Neural crest cell (in vitro differentiated cells): ENCODE measurements around the gene GPSM1. TPM values are rescaled to one million over a fixed set of nuclear protein-coding genes. Genes with fewer than 3 reads are reported as not detected.

Source experiments
- DNase-seq: peaks from one replicate; pipeline ENCODE4 v3.0.0; 2021; ENCODE audit warnings: low read depth, mixed read lengths, low spot score
- H3K27ac Mint-ChIP-seq: one replicate; pipeline ENCODE4 v1.8.0; 2021; ENCODE audit warnings: mild to moderate bottlenecking, mixed read lengths; ENCODE audit not compliant: unreplicated experiment
- H3K27me3 Mint-ChIP-seq: 2 replicates; pipeline ENCODE4 v1.8.0; 2021; ENCODE audit warnings: low read depth, mild to moderate bottlenecking, mixed read lengths
- H3K36me3 Mint-ChIP-seq: 2 replicates; pipeline ENCODE4 v1.8.0; 2021; ENCODE audit warnings: low read depth, mild to moderate bottlenecking, mixed read lengths
- H3K4me1 Mint-ChIP-seq: 2 replicates; pipeline ENCODE4 v1.8.0; 2021; ENCODE audit warnings: mixed read lengths
- H3K4me3 Mint-ChIP-seq: one replicate; pipeline ENCODE4 v1.8.0; 2021; ENCODE audit warnings: mild to moderate bottlenecking, mixed read lengths
- H3K9me3 Mint-ChIP-seq: 2 replicates; pipeline ENCODE4 v1.8.0; 2021; ENCODE audit warnings: mixed read lengths
- CTCF ChIP-seq: fragments of 200-600 bp; sonication (generic); conservative IDR thresholded peaks from 2 replicates; pipeline ENCODE4 v1.5.0; 2021; ENCODE audit warnings: antibody characterized with exemption, mild to moderate bottlenecking
- total RNA-seq: library from RNA; stranded (reverse); gene quantifications from 2 replicates; pipeline ENCODE4 v1.2.1, GENCODE V29; 2021

GPSM1 gene
- total RNA-seq, 1 donor from 2014 or later = 56.7 TPM

GRCh38 chr9:136326061-136326760 lies 1.1 kb upstream of the GPSM1 start:
- peak; percentile 48 for DNase-seq
- peak overlapping the region; percentile 50 for H3K27ac Mint-ChIP-seq
- H3K4me1 Mint-ChIP-seq = peaks cover 15% of the 10 kb centered on the region
- H3K4me3 Mint-ChIP-seq = peak overlapping the region; percentile 72
- H3K36me3 Mint-ChIP-seq = no peaks in the 10 kb centered on the region
- peaks cover 3% of the 10 kb centered on the region for H3K27me3 Mint-ChIP-seq
- no peaks in the 10 kb centered on the region for H3K9me3 Mint-ChIP-seq
- TF ChIP-seq CTCF = no peak

GRCh38 chr9:136326761-136327303 lies 507 bp upstream of the GPSM1 start:
- no peak for DNase-seq
- H3K4me3 Mint-ChIP-seq = peak overlapping the region; percentile 84
- H3K27ac Mint-ChIP-seq = no peak overlapping the region
- H3K9me3 Mint-ChIP-seq = no peaks in the 10 kb centered on the region
- no peaks in the 10 kb centered on the region for H3K36me3 Mint-ChIP-seq
- no peak for TF ChIP-seq CTCF
- peaks cover 15% of the 10 kb centered on the region for H3K4me1 Mint-ChIP-seq
- H3K27me3 Mint-ChIP-seq = peaks cover 3% of the 10 kb centered on the region

- DNase-seq = no peak
- no peaks in the 10 kb centered on the region for H3K36me3 Mint-ChIP-seq
- H3K4me3 Mint-ChIP-seq = peak overlapping the region; percentile 94
- H3K4me1 Mint-ChIP-seq = peaks cover 15% of the 10 kb centered on the region
- TF ChIP-seq CTCF = no peak
- peak overlapping the region; percentile 80 for H3K27ac Mint-ChIP-seq
- no peaks in the 10 kb centered on the region for H3K9me3 Mint-ChIP-seq
- peaks cover 3% of the 10 kb centered on the region for H3K27me3 Mint-ChIP-seq
Measured at GRCh38 chr9:136328011-136328621, 777 bp downstream of the GPSM1 start.

- Mint-ChIP-seq H3K27ac (peak overlapping the region; percentile 80), H3K4me3 (peak overlapping the region; percentile 94), H3K9me3 (no peaks in the 10 kb centered on the region), H3K4me1 (peaks cover 15% of the 10 kb centered on the region), H3K36me3 (no peaks in the 10 kb centered on the region), H3K27me3 (peaks cover 3% of the 10 kb centered on the region)
- no peak for TF ChIP-seq CTCF
- peak; percentile 67 for DNase-seq
Measured at GRCh38 chr9:136328622-136329041, 1.3 kb downstream of the GPSM1 start.

- no peak for DNase-seq
- no peak for TF ChIP-seq CTCF
Measured at GRCh38 chr9:136329211-136329627, 1.9 kb downstream of the GPSM1 start.

More at GRCh38 chr9:136329211-136329627, 1.9 kb downstream of the GPSM1 start:
- H3K27me3 Mint-ChIP-seq = peaks cover 3% of the 10 kb centered on the region
- H3K36me3 Mint-ChIP-seq = no peaks in the 10 kb centered on the region
- peak overlapping the region; percentile 94 for H3K4me3 Mint-ChIP-seq
- H3K27ac Mint-ChIP-seq = no peak overlapping the region
- H3K4me1 Mint-ChIP-seq = peaks cover 15% of the 10 kb centered on the region
- H3K9me3 Mint-ChIP-seq = no peaks in the 10 kb centered on the region
